NCI-H526 treated with DMSO at 0.1 percent for 48 hours (cell line): ENCODE data around the gene NTPCR.
A peak's percentile ranks its signal among the peaks of the same experiment; 100 is the strongest.

Experiments used
- DNase-seq: peaks from one replicate; lab custom pipeline; 2025; lab: John Stamatoyannopoulos, UW

The NTPCR gene

GRCh38 chr1:233010146-233010545 is 59.7 kb downstream of the NTPCR start:
- no peak for DNase-seq

- DNase-seq: no peak
Observed at GRCh38 chr1:233012021-233012420, 61.6 kb downstream of the NTPCR start.

DNA sequence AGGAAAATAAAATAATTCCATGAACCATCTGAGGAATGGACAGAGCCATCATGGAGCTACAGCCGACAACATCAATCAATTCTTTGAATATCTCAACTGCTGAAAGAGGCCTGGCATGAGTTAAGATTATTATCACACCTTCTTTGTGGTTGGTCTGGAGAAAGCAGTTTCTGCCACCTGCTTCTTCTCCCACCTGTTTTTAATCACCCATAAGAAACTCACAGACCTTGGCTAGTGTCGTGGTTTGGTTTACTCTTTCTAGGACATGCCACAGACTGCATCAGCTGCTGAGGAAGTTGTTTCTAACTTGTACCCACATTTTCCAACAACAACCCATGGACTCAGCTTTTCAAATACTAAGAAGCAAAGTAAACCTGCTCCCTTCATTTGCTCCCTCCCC is 65.6 kb downstream of the NTPCR start:
- no peak for DNase-seq

GRCh38 chr1:233016798-233017197 is 66.4 kb downstream of the NTPCR start:
- no peak for DNase-seq

- no peak for DNase-seq
Observed at GRCh38 chr1:233019083-233019482, 68.7 kb downstream of the NTPCR start.

DNA sequence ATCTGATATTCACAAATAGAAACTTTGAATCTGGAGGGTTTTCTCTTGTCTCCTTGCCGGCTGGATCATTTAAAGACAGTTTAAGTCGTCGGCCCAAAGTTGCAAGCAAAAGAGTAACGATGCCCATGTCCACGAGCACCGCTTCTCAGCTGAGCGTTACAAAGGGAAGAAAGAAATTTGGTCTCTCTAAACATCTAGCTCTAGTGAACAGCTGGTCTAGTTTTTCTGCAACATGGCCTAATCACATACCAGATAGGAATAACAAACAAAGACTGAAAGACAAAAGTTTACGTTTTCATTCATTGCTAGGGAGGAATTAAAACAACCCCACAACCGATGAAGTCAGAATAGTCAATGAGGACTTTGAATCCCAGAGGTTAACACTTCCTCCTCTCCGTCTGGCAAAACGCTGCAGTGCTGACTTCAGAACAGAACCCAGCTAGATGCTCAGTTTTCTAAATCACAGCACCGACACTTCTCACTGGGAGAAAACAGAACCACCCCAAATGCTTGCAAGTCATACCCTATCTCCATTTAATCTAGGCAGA is 69.4 kb downstream of the NTPCR start:
- no peak for DNase-seq

- no peak for DNase-seq
Observed at GRCh38 chr1:233020426-233020825, 70.0 kb downstream of the NTPCR start.

GRCh38 chr1:233022246-233022645 is 71.8 kb downstream of the NTPCR start:
- DNase-seq: no peak

DNA sequence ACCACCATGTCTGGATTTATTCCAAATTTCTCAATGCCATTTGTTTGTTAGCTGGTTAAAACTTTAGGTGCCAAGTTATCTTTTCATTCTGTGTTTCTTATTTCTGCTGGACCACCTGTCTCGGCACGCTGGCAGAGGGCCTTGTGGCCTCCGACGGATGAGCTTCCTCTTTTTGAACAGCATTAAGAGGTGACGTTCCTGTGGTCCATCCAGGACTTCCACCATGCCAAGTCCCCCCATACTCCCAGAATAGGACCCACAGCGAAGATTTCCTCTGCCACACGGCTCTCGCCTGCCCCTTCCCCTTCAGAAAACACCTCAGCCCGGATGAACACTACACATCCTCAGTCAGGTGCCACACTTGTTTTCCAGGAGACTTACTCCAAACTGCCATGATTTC is 73.8 kb downstream of the NTPCR start:
- no peak for DNase-seq

DNA sequence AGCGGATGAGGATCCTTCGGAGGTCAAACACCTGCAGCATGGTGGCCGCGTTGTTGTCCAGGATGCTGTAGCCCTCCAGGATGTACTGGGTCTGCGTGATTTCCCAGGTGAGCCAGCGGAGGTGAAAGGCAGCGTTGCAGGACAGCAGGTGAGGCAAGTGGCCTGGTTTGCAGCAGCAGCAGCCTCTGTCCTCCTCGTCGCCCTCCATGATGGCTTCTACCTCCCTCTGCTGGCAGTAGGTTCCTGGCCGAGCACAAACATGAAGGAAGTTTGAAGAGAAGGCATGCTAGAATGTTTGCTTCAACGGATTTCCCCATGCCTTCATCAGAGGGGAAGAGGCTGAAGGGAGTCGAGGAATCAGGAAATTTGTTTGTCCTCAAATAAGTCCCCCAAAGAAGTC is 74.7 kb downstream of the NTPCR start:
- DNase-seq: peak; percentile 75

DNA sequence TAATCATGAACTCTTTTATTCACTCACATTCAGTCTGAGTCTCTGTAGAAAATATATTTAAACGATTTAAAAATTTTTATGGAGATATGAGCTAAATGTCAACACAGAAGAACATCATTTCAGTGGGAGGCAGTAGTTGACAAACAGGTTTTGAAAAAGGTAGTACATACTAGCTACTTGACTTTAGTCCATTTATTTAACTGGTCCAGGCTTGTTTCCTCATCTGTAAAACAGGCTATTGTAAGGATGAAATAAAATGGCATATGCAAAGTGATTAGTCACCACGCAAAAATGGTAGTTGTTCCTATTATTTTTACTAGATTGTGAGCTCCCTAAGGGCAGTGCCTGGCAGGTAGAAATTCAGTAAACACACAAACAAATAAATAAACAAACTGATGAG is 75.2 kb downstream of the NTPCR start:
- peak; percentile 67 for DNase-seq

GRCh38 chr1:233027046-233027445 is 76.6 kb downstream of the NTPCR start:
- no peak for DNase-seq

DNA sequence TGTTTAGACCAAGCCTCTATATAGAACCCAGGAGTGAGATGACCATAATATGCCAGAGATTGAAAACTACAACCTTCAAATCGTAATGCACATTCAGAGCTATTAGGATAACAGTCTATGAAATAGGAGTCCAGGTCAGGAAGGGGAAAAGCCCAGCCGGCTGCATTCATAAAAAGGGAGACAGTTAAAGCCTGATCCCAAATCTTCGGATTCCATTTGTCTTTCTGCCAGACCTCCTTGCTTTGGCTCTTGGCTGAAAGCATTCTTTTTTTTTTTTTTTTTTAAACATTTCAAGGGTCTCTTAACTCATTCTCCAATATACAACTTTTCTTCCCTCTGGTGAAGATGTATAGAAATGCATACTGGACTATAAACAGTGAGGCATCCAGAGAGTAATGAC is 81.1 kb downstream of the NTPCR start:
- no peak for DNase-seq

GRCh38 chr1:233032916-233033315 is 82.5 kb downstream of the NTPCR start:
- DNase-seq: no peak

DNA sequence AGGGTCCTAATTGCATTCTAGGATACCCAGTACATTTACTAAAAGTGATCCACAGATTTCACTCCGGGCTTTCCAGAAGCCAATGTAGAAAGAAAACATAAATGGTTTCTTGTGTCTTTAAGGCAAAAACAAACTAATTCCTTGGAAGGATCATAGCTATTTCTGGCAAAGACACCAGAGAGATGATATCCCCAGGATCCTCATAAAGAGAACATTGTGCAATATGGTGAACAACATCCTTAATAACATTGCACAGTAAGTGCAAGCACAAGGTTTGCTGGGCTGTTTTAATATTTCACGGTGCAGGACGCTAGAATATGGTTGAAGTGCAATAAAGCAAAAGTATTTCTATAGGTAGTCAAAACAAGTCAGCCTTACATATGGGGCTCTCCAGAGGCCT is 83.0 kb downstream of the NTPCR start:
- no peak for DNase-seq
